Spleen (tissue), 11 donors: Measurements from ENCODE around the gene SH3BP4. TPM values are rescaled to one million over a fixed set of nuclear protein-coding genes. Genes with fewer than 3 reads are reported as not detected.

Experiments used
- DNase-seq: peaks from one replicate; pipeline ENCODE4 v3.0.0-alpha.2; 2020
- H3K27ac ChIP-seq, 8 donors: fragments of 200-600 bp; sonication (generic) in 7 of 8; 1 replicate in 4 of 8; 2 replicates in 4 of 8; pipeline versions ENCODE4 v1.5.0 to v1.8.0; 2016 to 2021; ENCODE audit warnings: inconsistent platforms in 4 of 8, mild to moderate bottlenecking in 4 of 8, moderate library complexity in 1 of 8
- H3K27me3 ChIP-seq, 7 donors: fragments of 200-600 bp; sonication (generic) in 6 of 7; replicated peaks in 1 of 7; 1 replicate in 4 of 7; 2 replicates in 3 of 7; pipeline versions ENCODE4 v1.5.0 to v1.8.0; 2016 to 2021; ENCODE audit warnings: inconsistent platforms in 3 of 7, mild to moderate bottlenecking in 1 of 7
- H3K36me3 ChIP-seq, 6 donors: fragments of 200-600 bp; sonication (generic) in 5 of 6; 1 replicate in 4 of 6; 2 replicates in 2 of 6; pipeline versions ENCODE4 v1.5.0 to v1.8.0; 2016 to 2021; ENCODE audit warnings: inconsistent platforms in 2 of 6
- H3K4me1 ChIP-seq, 6 donors: fragments of 200-600 bp; sonication (generic) in 5 of 6; 1 replicate in 3 of 6; 2 replicates in 3 of 6; pipeline versions ENCODE4 v1.5.0 to v1.8.0; 2016 to 2021; ENCODE audit warnings: inconsistent platforms in 3 of 6
- H3K4me3 ChIP-seq, 8 donors: fragments of 200-600 bp; sonication (generic) in 7 of 8; 1 replicate in 4 of 8; 2 replicates in 4 of 8; pipeline versions ENCODE4 v1.5.0 to v1.8.0; 2016 to 2021; ENCODE audit warnings: inconsistent platforms in 4 of 8, mild to moderate bottlenecking in 4 of 8, moderate library complexity in 2 of 8
- H3K9me3 ChIP-seq, 8 donors: fragments of 200-600 bp; sonication (generic) in 7 of 8; 1 replicate in 4 of 8; 2 replicates in 4 of 8; pipeline versions ENCODE4 v1.5.0 to v1.8.0; 2016 to 2021; ENCODE audit warnings: inconsistent platforms in 4 of 8
- POLR2A ChIP-seq, 3 donors: fragments of 450-650 bp; IDR thresholded peaks; one replicate each; pipeline ENCODE4 v1.5.1; 2017; ENCODE audit warnings: antibody characterized with exemption in 3 of 3, mild to moderate bottlenecking in 1 of 3
- POLR2AphosphoS5 ChIP-seq, 3 donors: sonication (generic); formaldehyde crosslinking; IDR thresholded peaks; one replicate each; pipeline ENCODE4 v1.5.1; 2017; ENCODE audit warnings: antibody characterized with exemption in 3 of 3
- WGBS, 5 donors: extraction: QIAGEN DNeasy Blood & Tissue Kit in 3 of 5; methylation state at CpG; one replicate each; pipeline versions ENCODE4 v1.1.5 to v1.1.7; 2013 to 2018; 5-methylcytosine and 5-hydroxymethylcytosine counted together
- intact Hi-C: fragments of 100-400 bp; cut with DNase I; formaldehyde crosslinking; loops from one replicate; pipeline ENCODE4 v1.15.0; 2023; ENCODE audit warnings: low total_unique reads
- polyA plus RNA-seq, 3 donors: library from polyadenylated mRNA; stranded (reverse); fragments of 200-250 nt; gene quantifications; one replicate each; pipeline ENCODE4 v1.2.1, GENCODE V29; 2013
- total RNA-seq, 7 donors: library from RNA; depleted of rRNA in 3 of 7; stranded (reverse); fragments of >200 nt in 3 of 7; fragmentation: NEBNext Ultra II Directional in 4 of 7; extraction: Animal tissue kit (Norgen Biotek cat#: 25700) in 4 of 7; gene quantifications; one replicate each; pipeline versions ENCODE4 v1.1.0 to v1.2.1, GENCODE V29; 2016 to 2021
- TF ChIP-seq, protein P1 (sequence below), 11 experiments: fragments of 200-600 bp in 7 of 11; fragments of 450-650 bp in 4 of 11; sonication (generic) in 4 of 11; IDR thresholded peaks in 8 of 11; conservative IDR thresholded peaks in 3 of 11; 1 replicate in 7 of 11; 2 replicates in 4 of 11; pipeline versions ENCODE4 v1.4.0 to v1.8.0; 2016 to 2021; ENCODE audit warnings: antibody characterized with exemption in 11 of 11, inconsistent platforms in 4 of 11, mild to moderate bottlenecking in 1 of 11
- donor health status: healthy with polysubstance abuse.
- donor health status: DM: no; HTN: no; CAD: no; lungs with moderate emphysema.
- donor health status: DM: no; HTN: no; CAD: no.
- donor health status: Bipolar disorder and iron deficiency.
- donor health status: healthy.
- donor health status: DM: no; HTN: no; CAD: no.
- donor health status: DM: yes; HTN: yes; CAD: no.

SH3BP4 gene
- total and polyA plus RNA-seq, 10 donors: 2.3 to 21.0 (median 12.4) TPM

- intact Hi-C loops: no loop called here
Observed at GRCh38 chr2:234955971-234956509, 4.2 kb downstream of the SH3BP4 start.

GRCh38 chr2:234957834-234958135, 6.0 kb downstream of the SH3BP4 start:
- peaks cover 0 to 27% (median 6%) of the 10 kb centered on the region in 7 donors for H3K27me3 ChIP-seq
- no peaks in the 10 kb centered on the region for H3K9me3 ChIP-seq
- H3K27ac ChIP-seq: no peak overlapping the region
- peaks cover 3 to 23% (median 15%) of the 10 kb centered on the region in 6 donors for H3K4me1 ChIP-seq
- intact Hi-C loops: no loop called here
- TF ChIP-seq, protein P1, sequence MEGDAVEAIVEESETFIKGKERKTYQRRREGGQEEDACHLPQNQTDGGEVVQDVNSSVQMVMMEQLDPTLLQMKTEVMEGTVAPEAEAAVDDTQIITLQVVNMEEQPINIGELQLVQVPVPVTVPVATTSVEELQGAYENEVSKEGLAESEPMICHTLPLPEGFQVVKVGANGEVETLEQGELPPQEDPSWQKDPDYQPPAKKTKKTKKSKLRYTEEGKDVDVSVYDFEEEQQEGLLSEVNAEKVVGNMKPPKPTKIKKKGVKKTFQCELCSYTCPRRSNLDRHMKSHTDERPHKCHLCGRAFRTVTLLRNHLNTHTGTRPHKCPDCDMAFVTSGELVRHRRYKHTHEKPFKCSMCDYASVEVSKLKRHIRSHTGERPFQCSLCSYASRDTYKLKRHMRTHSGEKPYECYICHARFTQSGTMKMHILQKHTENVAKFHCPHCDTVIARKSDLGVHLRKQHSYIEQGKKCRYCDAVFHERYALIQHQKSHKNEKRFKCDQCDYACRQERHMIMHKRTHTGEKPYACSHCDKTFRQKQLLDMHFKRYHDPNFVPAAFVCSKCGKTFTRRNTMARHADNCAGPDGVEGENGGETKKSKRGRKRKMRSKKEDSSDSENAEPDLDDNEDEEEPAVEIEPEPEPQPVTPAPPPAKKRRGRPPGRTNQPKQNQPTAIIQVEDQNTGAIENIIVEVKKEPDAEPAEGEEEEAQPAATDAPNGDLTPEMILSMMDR (IDR thresholded peaks at IDR 0.05 in 8 of 11, conservative IDR thresholded peaks at IDR 0.05 in 3 of 11): no peak
- no peak for TF ChIP-seq POLR2AphosphoS5 (IDR thresholded peaks at IDR 0.05)
- TF ChIP-seq POLR2A (IDR thresholded peaks at IDR 0.05): no peak
- 58 to 75% (median 65%) methylated on average over 3 of the region's 3 CpGs for WGBS, 5 donors
- H3K36me3 ChIP-seq: no peaks in the 10 kb centered on the region
- no peak overlapping the region for H3K4me3 ChIP-seq
- peak; percentile 11 for DNase-seq

More at GRCh38 chr2:234955971-234956509, 4.2 kb downstream of the SH3BP4 start:
- Histone ChIP-seq H3K9me3 (no peaks in the 10 kb centered on the region), H3K36me3 (no peaks in the 10 kb centered on the region), H3K4me3 (no peak overlapping the region), H3K27ac (no peak overlapping the region), H3K4me1 (peaks cover 4 to 37% (median 22%) of the 10 kb centered on the region in 6 donors), H3K27me3 (peaks cover 0 to 42% (median 19%) of the 10 kb centered on the region in 7 donors)
- no peak for DNase-seq
- 91 to 96% (median 93%) methylated on average over 10 of the region's 10 CpGs for WGBS, 5 donors
- TF ChIP-seq POLR2A (IDR thresholded peaks at IDR 0.05) (no peak), POLR2AphosphoS5 (IDR thresholded peaks at IDR 0.05) (no peak)
- TF ChIP-seq, protein P1 (IDR thresholded peaks at IDR 0.05 in 8 of 11, conservative IDR thresholded peaks at IDR 0.05 in 3 of 11): no peak

DNA sequence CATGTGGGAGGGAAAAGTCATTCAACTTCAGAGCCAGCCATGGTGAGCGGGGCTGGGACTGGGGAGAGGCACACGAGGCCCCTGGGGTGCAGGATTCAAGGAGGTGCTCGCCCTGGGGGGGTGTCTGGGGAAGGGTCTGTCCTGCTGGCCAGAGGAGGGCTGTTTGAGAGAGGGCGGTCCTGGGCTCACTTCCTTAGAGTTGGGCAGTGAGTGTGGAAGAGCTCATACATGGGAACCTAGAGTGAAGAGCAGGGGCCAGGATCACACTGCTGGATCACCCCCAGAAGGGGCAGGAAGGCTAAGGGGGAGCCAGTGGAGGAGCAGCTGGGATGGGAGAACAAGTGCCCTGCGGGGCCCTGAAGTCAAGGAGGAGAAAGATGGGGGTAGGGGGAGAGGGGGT, 6.5 kb downstream of the SH3BP4 start:
- DNase-seq: peak; percentile 61
- WGBS, 5 donors: 76 to 92% (median 85%) methylated on average over 5 of the region's 5 CpGs

GRCh38 chr2:234958746-234959395, 7.1 kb downstream of the SH3BP4 start:
- Histone ChIP-seq H3K4me3 (no peak overlapping the region), H3K27me3 (peaks cover 0 to 16% (median 0%) of the 10 kb centered on the region in 7 donors), H3K4me1 (peaks cover 0 to 13% (median 10%) of the 10 kb centered on the region in 6 donors), H3K27ac (no peak overlapping the region), H3K36me3 (no peaks in the 10 kb centered on the region), H3K9me3 (no peaks in the 10 kb centered on the region)
- TF ChIP-seq POLR2A (IDR thresholded peaks at IDR 0.05): no peak
- TF ChIP-seq POLR2AphosphoS5 (IDR thresholded peaks at IDR 0.05): no peak
- TF ChIP-seq, protein P1 (IDR thresholded peaks at IDR 0.05 in 8 of 11, conservative IDR thresholded peaks at IDR 0.05 in 3 of 11): no peak
- WGBS, 5 donors: 88 to 94% (median 89%) methylated on average over 10 of the region's 10 CpGs
- peak; percentile 51 for DNase-seq
- intact Hi-C loops: no loop called here

More for the DNA sequence above, 6.5 kb downstream of the SH3BP4 start:
- no peaks in the 10 kb centered on the region for H3K36me3 ChIP-seq
- no peak overlapping the region for H3K4me3 ChIP-seq
- H3K9me3 ChIP-seq: no peaks in the 10 kb centered on the region
- no peak overlapping the region for H3K27ac ChIP-seq
- TF ChIP-seq POLR2A (IDR thresholded peaks at IDR 0.05): no peak
- TF ChIP-seq POLR2AphosphoS5 (IDR thresholded peaks at IDR 0.05): no peak
- TF ChIP-seq, protein P1 (IDR thresholded peaks at IDR 0.05 in 8 of 11, conservative IDR thresholded peaks at IDR 0.05 in 3 of 11): no peak
- H3K27me3 ChIP-seq: peaks cover 0 to 21% (median 4%) of the 10 kb centered on the region in 7 donors
- peaks cover 0 to 18% (median 12%) of the 10 kb centered on the region in 6 donors for H3K4me1 ChIP-seq
- intact Hi-C loops: no loop called here
